Activated CD4-positive, alpha-beta memory T cell treated with anti-CD3 and anti-CD28 coated beads for 36 hours (primary cell): ENCODE data around the gene NMUR2. TPM values are rescaled to one million over a fixed set of nuclear protein-coding genes. Genes with fewer than 3 reads are reported as not detected.

ENCODE experiments used
- CTCF ChIA-PET: fragments of 350-600 bp; sonication (Branson Sonifier 250); formaldehyde crosslinking; loops from one replicate; lab custom pipeline; 2021; ENCODE audit warnings: antibody characterized with exemption, inconsistent platforms; lab: Charles Lee
- POLR2A ChIA-PET: fragments of 350-600 bp; sonication (Branson Sonifier 250); formaldehyde crosslinking; loops from one replicate; lab custom pipeline; 2021; ENCODE audit warnings: antibody characterized with exemption; lab: Charles Lee
- DNase-seq: peaks from one replicate; pipeline ENCODE4 v3.0.0-alpha.2; 2020
- H3K27ac Mint-ChIP-seq: one replicate; pipeline ENCODE4 v1.8.0; 2021; ENCODE audit warnings: mixed read lengths
- H3K27me3 Mint-ChIP-seq: one replicate; pipeline ENCODE4 v1.8.0; 2021; ENCODE audit warnings: mixed read lengths
- H3K36me3 Mint-ChIP-seq: one replicate; pipeline ENCODE4 v1.8.0; 2021; ENCODE audit warnings: mixed read lengths
- H3K4me1 Mint-ChIP-seq: one replicate; pipeline ENCODE4 v1.8.0; 2021; ENCODE audit warnings: low read depth, mixed read lengths
- H3K4me3 Mint-ChIP-seq: one replicate; pipeline ENCODE4 v1.8.0; 2021; ENCODE audit warnings: mild to moderate bottlenecking, mixed read lengths
- H3K9me3 Mint-ChIP-seq: one replicate; pipeline ENCODE4 v1.8.0; 2021; ENCODE audit warnings: mixed read lengths
- intact Hi-C: fragments of 100-400 bp; cut with micrococcal nuclease; formaldehyde crosslinking; loops from one replicate; pipeline ENCODE4 v1.15.1; 2023
- total RNA-seq, 2 experiments: library from RNA; stranded (reverse); gene quantifications; one replicate each; pipeline ENCODE4 v1.2.3, GENCODE V29; 2021

The NMUR2 gene
- not detected for total RNA-seq

DNA sequence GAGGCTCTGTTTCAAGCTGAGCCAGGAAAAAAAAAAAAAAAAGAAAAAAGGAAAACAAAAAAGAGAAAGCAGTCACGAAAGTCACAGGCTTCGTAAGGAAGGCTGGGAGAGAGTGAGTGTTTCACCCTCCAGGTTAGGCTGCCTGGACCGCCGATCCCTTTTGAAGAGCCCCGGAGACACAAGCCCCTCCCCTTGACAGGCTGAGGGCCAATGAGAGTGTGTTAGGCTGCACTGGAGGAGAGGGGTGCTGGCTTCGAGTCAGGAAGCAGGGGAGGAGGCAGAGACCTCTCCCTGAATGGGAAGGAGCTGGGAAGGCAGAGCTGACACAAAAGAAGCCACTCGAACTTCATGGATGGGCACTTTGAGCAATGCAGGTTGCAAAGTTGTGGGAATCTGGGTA, at the start of gene NMUR2:
NMUR2 (minus strand) TSS at position 135 of the 400 bp plus-strand sequence. CDS start 166 bp downstream, outside the sequence.
- H3K36me3 Mint-ChIP-seq = no peaks in the 10 kb centered on the region
- H3K9me3 Mint-ChIP-seq = no peaks in the 10 kb centered on the region
- ChIA-PET CTCF (no interaction called here), POLR2A (no interaction called here)
- DNase-seq = no peak
- peaks cover 1% of the 10 kb centered on the region for H3K27me3 Mint-ChIP-seq
- intact Hi-C loops = no loop called here
- H3K4me1 Mint-ChIP-seq = no peaks in the 10 kb centered on the region
- H3K27ac Mint-ChIP-seq = no peak within 1 kb of the TSS
- no peak within 1 kb of the TSS for H3K4me3 Mint-ChIP-seq

DNA sequence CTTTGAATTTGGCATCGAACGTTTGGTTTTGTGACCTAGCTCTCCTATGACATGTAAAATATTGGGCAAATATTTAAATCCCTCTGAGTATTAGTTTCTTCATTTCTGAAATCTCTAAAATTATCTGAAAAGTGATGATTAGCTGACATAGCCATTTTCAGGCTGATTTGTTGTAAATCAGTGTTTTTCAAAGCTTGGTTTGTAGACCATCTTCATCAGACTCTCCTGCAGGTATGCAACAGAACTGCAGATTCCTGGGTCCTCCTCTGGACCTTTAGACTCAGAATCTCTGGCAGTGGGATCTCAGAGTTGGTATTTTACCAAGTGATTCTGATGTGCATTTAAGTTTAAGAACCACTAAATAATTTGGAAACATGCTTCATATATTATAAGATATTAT, 38.9 kb upstream of the NMUR2 start:
- Mint-ChIP-seq H3K27ac (no peak overlapping the region), H3K27me3 (peaks cover 6% of the 10 kb centered on the region), H3K9me3 (no peaks in the 10 kb centered on the region), H3K36me3 (no peaks in the 10 kb centered on the region), H3K4me3 (no peak overlapping the region), H3K4me1 (no peaks in the 10 kb centered on the region)
- POLR2A ChIA-PET = no interaction called here
- DNase-seq = no peak
- CTCF ChIA-PET = no interaction called here
- intact Hi-C loops = no loop called here

- H3K4me3 Mint-ChIP-seq = no peak overlapping the region
- peaks cover 6% of the 10 kb centered on the region for H3K27me3 Mint-ChIP-seq
- no peaks in the 10 kb centered on the region for H3K36me3 Mint-ChIP-seq
- H3K9me3 Mint-ChIP-seq = no peaks in the 10 kb centered on the region
- DNase-seq = no peak
- no peaks in the 10 kb centered on the region for H3K4me1 Mint-ChIP-seq
- intact Hi-C loops = no loop called here
- ChIA-PET POLR2A (no interaction called here), CTCF (no interaction called here)
- no peak overlapping the region for H3K27ac Mint-ChIP-seq
Observed at GRCh38 chr5:152439791-152440190, 34.7 kb upstream of the NMUR2 start.

- no peak for DNase-seq
- Mint-ChIP-seq H3K27ac (no peak overlapping the region), H3K9me3 (no peaks in the 10 kb centered on the region), H3K27me3 (peaks cover 4% of the 10 kb centered on the region), H3K36me3 (no peaks in the 10 kb centered on the region), H3K4me1 (no peaks in the 10 kb centered on the region), H3K4me3 (no peak overlapping the region)
- intact Hi-C loops = no loop called here
- CTCF ChIA-PET = no interaction called here
- POLR2A ChIA-PET = no interaction called here
Observed at GRCh38 chr5:152437866-152438265, 32.8 kb upstream of the NMUR2 start.

- Mint-ChIP-seq H3K27ac (no peak overlapping the region), H3K9me3 (no peaks in the 10 kb centered on the region), H3K4me1 (no peaks in the 10 kb centered on the region), H3K4me3 (no peak overlapping the region), H3K36me3 (no peaks in the 10 kb centered on the region), H3K27me3 (no peaks in the 10 kb centered on the region)
- intact Hi-C loops = no loop called here
- ChIA-PET POLR2A (no interaction called here), CTCF (no interaction called here)
- DNase-seq = no peak
Observed at GRCh38 chr5:152427721-152428120, 22.6 kb upstream of the NMUR2 start.

GRCh38 chr5:152425083-152425482, 20.0 kb upstream of the NMUR2 start:
- H3K27me3 Mint-ChIP-seq = no peaks in the 10 kb centered on the region
- CTCF ChIA-PET = no interaction called here
- intact Hi-C loops = no loop called here
- H3K4me1 Mint-ChIP-seq = no peaks in the 10 kb centered on the region
- H3K36me3 Mint-ChIP-seq = no peaks in the 10 kb centered on the region
- no peak for DNase-seq
- POLR2A ChIA-PET = no interaction called here
- no peaks in the 10 kb centered on the region for H3K9me3 Mint-ChIP-seq
- H3K4me3 Mint-ChIP-seq = no peak overlapping the region
- no peak overlapping the region for H3K27ac Mint-ChIP-seq

DNA sequence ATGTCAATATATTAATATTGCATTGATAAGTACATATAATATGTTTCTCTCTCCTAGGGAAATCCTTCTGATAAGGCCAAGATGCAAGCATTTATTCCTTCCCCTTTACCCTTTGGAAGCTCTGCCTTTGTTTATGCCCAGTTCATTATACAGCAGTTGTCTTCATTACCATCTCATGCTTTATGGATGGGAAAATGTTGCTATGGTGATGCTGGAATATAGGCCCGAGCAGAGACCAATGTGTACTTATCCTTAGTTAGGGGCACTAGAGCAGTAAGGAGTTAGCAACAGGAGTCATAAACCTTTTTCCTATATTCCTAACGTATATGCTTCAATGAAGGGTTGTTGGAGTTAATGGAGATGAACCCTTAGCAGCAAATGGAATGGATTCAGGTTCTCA, 19.4 kb upstream of the NMUR2 start:
- Mint-ChIP-seq H3K27me3 (no peaks in the 10 kb centered on the region), H3K36me3 (no peaks in the 10 kb centered on the region), H3K27ac (no peak overlapping the region), H3K4me1 (no peaks in the 10 kb centered on the region), H3K9me3 (no peaks in the 10 kb centered on the region), H3K4me3 (no peak overlapping the region)
- ChIA-PET POLR2A (no interaction called here), CTCF (no interaction called here)
- intact Hi-C loops = no loop called here
- no peak for DNase-seq

DNA sequence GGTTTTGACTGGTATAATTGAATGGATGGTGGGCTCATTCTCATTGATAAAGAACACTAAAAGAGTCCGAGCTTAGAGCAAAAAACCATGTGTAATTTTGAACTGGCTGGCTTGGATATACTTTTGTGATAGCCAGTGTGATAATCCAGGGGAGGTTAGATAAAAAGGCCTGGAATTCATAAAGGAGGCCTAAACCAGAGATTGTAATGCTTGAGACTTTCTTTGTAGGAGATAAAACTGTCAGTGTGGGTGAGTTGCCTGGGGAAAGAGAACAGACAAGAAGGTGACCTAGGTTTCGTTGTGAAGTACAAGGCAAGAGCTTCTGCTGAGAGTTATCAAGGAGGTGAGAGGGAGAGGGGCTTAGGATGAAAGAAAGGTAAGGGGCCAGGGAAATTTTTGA, 17.0 kb upstream of the NMUR2 start:
- Mint-ChIP-seq H3K9me3 (no peaks in the 10 kb centered on the region), H3K27me3 (no peaks in the 10 kb centered on the region), H3K4me1 (no peaks in the 10 kb centered on the region), H3K36me3 (no peaks in the 10 kb centered on the region), H3K4me3 (no peak overlapping the region), H3K27ac (no peak overlapping the region)
- no peak for DNase-seq
- intact Hi-C loops = no loop called here
- ChIA-PET CTCF (no interaction called here), POLR2A (no interaction called here)

- Mint-ChIP-seq H3K4me3 (no peak overlapping the region), H3K27me3 (peaks cover 5% of the 10 kb centered on the region), H3K36me3 (no peaks in the 10 kb centered on the region), H3K9me3 (peaks cover 7% of the 10 kb centered on the region), H3K27ac (no peak overlapping the region), H3K4me1 (no peaks in the 10 kb centered on the region)
- CTCF ChIA-PET = no interaction called here
- no peak for DNase-seq
- POLR2A ChIA-PET = no interaction called here
- intact Hi-C loops = no loop called here
Observed at GRCh38 chr5:152412129-152412528, 7.0 kb upstream of the NMUR2 start.

GRCh38 chr5:152406082-152406481, 1.0 kb upstream of the NMUR2 start:
- Mint-ChIP-seq H3K9me3 (no peaks in the 10 kb centered on the region), H3K4me1 (no peaks in the 10 kb centered on the region)

GRCh38 chr5:152404494-152404893, 585 bp downstream of the NMUR2 start:
- no peak overlapping the region for H3K27ac Mint-ChIP-seq
- H3K4me1 Mint-ChIP-seq = no peaks in the 10 kb centered on the region
- POLR2A ChIA-PET = no interaction called here
- peaks cover 3% of the 10 kb centered on the region for H3K27me3 Mint-ChIP-seq
- DNase-seq = no peak
- H3K9me3 Mint-ChIP-seq = no peaks in the 10 kb centered on the region
- H3K4me3 Mint-ChIP-seq = no peak overlapping the region
- no peaks in the 10 kb centered on the region for H3K36me3 Mint-ChIP-seq
- intact Hi-C loops = no loop called here
- CTCF ChIA-PET = no interaction called here

More at GRCh38 chr5:152406082-152406481, 1.0 kb upstream of the NMUR2 start:
- CTCF ChIA-PET = no interaction called here
- DNase-seq = no peak
- no peaks in the 10 kb centered on the region for H3K36me3 Mint-ChIP-seq
- POLR2A ChIA-PET = no interaction called here
- H3K27me3 Mint-ChIP-seq = peaks cover 3% of the 10 kb centered on the region
- no peak overlapping the region for H3K4me3 Mint-ChIP-seq
- no peak overlapping the region for H3K27ac Mint-ChIP-seq
- intact Hi-C loops = no loop called here

DNA sequence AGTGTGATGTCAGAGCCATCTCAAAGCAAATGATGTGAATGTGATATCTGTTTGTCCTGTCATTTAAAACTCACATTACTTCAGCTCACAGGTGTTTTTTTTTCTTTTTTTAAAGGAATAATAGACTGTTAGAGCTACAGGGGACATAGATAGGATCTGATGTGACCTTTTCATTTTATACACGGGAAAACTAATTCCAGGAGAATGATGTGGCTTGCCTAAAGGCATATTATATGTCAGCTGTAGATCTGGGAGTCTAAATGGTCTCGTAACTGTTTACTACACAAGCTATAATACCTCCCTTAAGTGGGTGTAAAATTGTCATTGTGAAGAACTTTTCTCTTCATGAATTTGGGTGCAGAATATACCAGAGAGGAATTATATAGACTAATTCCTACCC, 2.0 kb downstream of the NMUR2 start:
- Mint-ChIP-seq H3K27me3 (peaks cover 3% of the 10 kb centered on the region), H3K4me1 (no peaks in the 10 kb centered on the region), H3K9me3 (no peaks in the 10 kb centered on the region), H3K4me3 (no peak overlapping the region), H3K36me3 (no peaks in the 10 kb centered on the region), H3K27ac (no peak overlapping the region)
- ChIA-PET CTCF (no interaction called here), POLR2A (no interaction called here)
- intact Hi-C loops = no loop called here
- no peak for DNase-seq

DNA sequence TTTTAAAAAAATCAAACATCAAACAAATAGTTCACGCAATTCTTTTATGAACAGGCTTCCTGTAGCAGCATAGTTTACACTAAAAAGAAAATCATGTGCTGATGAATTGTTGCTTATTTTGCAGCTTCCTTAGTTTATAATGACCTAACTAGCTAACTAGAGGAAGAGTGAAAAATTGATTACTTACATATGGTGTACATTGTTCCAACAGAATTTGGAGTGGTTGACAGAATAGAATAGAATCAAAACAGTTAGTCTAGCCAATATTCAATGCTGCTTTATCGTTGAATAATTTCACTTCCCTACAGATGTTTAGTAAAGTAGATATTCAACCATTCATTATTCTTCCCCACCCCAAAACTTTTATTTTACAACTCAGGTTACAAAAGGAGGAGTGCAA, 4.2 kb downstream of the NMUR2 start:
- POLR2A ChIA-PET = no interaction called here

GRCh38 chr5:152397581-152397980, 7.5 kb downstream of the NMUR2 start:
- Mint-ChIP-seq H3K36me3 (no peaks in the 10 kb centered on the region), H3K27ac (no peak overlapping the region), H3K9me3 (no peaks in the 10 kb centered on the region), H3K4me3 (no peak overlapping the region), H3K27me3 (peaks cover 2% of the 10 kb centered on the region), H3K4me1 (no peaks in the 10 kb centered on the region)
- no peak for DNase-seq
- CTCF ChIA-PET = no interaction called here
- intact Hi-C loops = no loop called here
- POLR2A ChIA-PET = no interaction called here

More for the DNA sequence above, 4.2 kb downstream of the NMUR2 start:
- no peaks in the 10 kb centered on the region for H3K9me3 Mint-ChIP-seq
- no peaks in the 10 kb centered on the region for H3K36me3 Mint-ChIP-seq
- CTCF ChIA-PET = no interaction called here
- no peak overlapping the region for H3K27ac Mint-ChIP-seq
- DNase-seq = no peak
- intact Hi-C loops = no loop called here
- no peak overlapping the region for H3K4me3 Mint-ChIP-seq
- no peaks in the 10 kb centered on the region for H3K4me1 Mint-ChIP-seq
- peaks cover 3% of the 10 kb centered on the region for H3K27me3 Mint-ChIP-seq
